Suppressor macrophage treated with lipopolysaccharide for 4 hours (primary cell): ENCODE results near the gene MALAT1.
A peak's percentile ranks its signal among the peaks of the same experiment; 100 is the strongest.
"Not testable (repeated sequence)": the region's sequence is repeated elsewhere in the genome, so short reads cannot be mapped to it uniquely, and the experiment has no call there.

Experiments used
- DNase-seq: peaks from one replicate; pipeline ENCODE4 v3.0.0-alpha.2; 2020

MALAT1 gene

GRCh38 chr11:65498977-65499712 is at the start of gene MALAT1:
Gene MALAT1, plus strand, starts transcription at chr11:65499045.
- peak; percentile 97 for DNase-seq

- DNase-seq: not testable (repeated sequence)
Measured at GRCh38 chr11:65451301-65451700, 47.5 kb upstream of the MALAT1 start.

- DNase-seq: not testable (repeated sequence)
Measured at GRCh38 chr11:65452259-65452658, 46.6 kb upstream of the MALAT1 start.

DNA sequence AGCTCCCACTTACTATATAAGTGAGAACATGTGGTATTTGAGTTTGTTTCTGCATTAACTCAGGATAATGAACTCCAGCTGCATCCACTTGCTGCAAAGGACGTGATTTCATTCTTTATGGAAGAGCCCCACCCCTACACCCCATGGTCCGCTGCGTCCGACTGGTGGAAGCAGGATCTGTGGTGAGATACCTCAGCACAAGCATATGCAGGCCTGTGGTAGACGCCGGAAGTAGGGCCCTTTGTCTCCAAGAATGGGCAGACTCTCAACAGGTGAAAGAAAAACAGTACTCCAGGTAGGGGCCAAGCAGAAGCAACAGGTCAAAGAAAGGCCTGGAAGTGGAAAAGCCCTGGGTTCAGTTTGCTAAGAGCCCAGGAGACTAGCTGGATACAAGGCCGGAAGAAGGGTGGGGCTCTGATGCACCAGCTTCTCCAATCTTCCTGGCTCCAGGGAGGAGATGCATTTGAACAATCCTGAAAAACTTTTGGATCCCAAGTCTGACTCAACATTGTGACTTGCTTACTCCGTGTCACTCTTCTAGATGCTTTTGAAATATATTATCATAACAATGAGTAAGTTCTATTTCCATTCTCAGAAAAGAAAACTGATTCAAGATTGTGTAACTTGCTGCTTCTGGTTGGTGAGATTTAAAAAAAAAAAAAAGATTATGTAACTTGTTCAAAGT is 45.9 kb upstream of the MALAT1 start:
- DNase-seq: peak; percentile 90

DNA sequence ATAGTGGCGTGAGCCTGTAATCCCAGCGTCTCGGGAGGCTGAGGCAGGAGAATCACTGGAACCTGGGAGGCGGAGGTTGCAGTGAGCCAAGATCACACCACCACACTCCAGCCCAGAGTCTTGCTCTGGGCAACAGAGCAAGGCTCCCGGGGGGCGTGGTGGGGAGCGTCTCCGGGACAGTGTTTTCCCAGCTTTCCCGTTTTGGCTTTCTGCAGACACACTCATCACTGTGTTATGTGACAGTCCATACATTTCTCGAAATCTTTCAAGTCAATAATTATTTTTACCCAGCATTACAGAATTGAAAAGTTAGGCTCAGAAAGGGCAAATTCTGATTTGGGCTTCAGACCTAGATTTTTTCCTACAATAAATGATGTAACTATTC is 44.5 kb upstream of the MALAT1 start:
- DNase-seq: no peak

- peak; percentile 96 for DNase-seq
Measured at GRCh38 chr11:65454696-65455456, 44.0 kb upstream of the MALAT1 start.

DNA sequence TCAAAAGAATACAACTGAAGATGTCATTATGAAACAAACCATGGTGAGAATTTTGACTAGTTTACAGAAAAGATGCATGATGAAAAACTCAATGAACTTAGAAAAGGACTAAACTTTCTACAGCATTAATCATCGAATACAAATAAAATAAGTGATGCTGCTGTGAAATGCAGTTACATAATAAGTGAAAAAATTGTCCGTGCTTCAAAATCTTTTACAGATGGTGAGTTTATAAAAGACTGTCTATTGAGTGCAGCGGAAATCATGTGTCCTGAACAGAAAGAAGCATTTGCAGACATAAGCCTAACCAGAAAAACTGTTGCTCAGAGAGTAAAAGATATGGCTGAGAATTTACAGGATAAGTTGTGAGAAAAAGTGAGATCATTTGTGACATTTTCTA is 42.4 kb upstream of the MALAT1 start:
- no peak for DNase-seq

GRCh38 chr11:65459552-65459951 is 39.3 kb upstream of the MALAT1 start:
- no peak for DNase-seq

- DNase-seq: not testable (repeated sequence)
Measured at GRCh38 chr11:65465471-65465870, 33.4 kb upstream of the MALAT1 start.

DNA sequence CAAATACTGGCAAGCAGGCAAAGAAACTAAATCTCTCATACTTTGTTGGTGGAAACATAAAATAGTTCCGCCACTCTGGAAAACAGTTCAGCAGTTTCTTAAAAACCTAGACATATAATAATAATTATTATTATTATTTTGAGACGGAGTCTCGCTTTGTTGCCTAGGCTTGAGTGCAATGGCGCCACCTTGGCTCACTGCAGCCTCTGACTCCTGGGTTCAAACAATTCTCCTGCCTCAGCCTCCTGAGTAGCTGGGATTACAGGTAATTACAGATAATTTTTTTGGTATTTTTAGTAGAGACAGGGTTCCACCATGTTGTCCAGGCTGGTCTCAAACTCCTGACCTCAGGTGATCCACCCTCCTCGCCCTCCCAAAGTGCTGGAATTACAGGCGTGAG is 31.5 kb upstream of the MALAT1 start:
- not testable (repeated sequence) for DNase-seq

DNA sequence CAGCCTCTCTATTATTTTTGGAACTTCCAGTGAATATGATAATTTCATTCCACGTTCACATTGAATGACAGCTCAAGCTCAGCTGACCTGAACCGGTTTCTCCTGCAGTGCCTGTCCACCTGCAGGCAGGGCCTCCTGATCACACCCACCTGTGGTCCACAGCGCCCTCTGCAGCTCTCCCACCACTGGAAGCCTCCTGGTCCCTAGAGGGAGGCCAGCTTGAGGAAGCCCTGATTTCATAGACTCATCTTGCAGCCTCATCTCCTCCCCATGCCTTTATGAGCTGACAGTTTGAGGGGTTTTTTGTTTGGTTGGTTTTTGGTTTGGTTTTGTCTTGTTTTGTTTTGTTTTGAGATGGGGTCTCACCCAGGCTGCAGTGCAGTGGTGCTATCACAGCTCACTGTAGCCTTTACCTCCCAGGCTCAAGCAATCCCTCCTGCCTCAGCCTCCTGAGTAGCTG is 29.9 kb upstream of the MALAT1 start:
- peak; percentile 50 for DNase-seq

GRCh38 chr11:65470433-65471049 is 28.3 kb upstream of the MALAT1 start:
- DNase-seq: no peak

- peak; percentile 78 for DNase-seq
Measured at GRCh38 chr11:65471447-65471891, 27.4 kb upstream of the MALAT1 start.

DNA sequence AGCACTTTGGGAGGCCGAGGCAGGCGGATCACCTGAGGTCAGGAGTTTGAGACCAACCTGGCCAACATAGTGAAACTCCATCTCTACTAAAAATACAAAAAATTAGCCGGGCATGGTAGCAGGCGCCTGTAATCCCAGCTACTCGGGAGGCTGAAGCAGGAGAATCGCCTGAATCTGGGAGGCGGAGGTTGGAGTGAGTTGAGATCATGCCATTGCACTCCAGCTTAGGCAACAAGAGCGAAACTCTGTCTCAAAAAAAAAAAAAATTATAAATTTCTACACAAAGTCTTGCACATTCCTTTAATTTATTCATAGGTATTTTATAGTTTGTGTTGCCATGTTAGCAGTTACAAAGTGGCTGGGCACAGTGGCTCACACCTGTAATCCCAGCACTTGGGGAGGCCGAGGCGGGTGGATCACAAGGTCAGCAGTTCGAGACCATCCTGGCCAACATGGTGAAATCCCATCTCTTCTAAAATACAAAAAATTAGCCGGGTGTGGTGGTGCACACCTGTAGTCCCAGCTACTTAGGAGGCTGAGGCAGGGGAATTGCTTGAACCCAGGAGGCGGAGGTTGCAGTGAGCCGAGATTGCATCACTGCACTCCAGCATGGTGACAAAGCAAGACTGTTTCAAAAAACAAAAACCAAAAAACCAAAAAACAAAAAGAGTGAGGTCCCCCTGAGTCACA is 26.1 kb upstream of the MALAT1 start:
- not testable (repeated sequence) for DNase-seq

DNA sequence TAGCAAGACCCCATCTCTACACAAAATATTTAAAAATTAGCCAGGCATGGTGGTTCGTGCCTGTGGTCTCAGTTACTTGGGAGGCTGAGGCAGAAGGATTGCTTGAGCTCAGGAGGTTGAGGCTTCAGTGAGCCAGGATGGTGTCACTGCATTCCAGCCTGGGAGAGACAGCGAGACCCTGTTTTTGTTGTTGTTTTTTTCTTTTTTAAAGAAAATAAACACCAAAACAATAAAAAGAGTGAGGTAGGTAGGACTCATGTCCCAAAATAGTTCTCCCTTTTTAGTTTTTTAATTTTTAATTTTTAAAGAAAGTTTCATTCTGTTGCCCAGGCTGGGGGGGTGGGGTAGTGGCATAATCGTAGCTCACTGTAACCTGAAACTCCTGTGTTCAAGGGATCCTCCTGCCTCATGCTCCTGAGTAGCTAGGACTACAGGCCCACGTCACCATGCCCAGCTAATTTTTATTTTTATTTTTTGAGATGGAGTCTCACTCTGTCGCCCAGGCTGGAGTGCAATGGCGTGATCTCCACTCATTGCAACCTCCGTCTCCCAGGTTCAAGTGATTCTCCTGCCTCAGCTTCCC is 25.5 kb upstream of the MALAT1 start:
- DNase-seq: no peak

DNA sequence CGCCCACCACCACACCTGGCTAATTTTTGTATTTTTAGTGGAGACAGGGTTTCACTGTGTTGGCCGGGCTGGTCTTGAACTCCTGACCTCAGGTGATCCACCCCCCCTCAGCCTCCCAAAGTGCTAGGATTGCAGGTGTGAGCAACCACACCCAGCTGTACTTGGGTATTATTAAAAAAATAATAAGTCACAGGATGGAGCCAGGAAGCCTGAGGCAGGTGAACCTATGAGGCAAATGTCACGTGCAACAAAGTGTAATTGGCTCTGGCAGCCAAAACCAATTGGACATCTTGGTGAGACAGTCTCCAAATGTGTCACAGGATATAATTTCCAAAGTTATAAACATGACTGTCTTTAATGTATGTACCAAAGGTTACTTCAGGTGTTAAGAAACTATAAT is 24.0 kb upstream of the MALAT1 start:
- no peak for DNase-seq

GRCh38 chr11:65476632-65477148 is 22.2 kb upstream of the MALAT1 start:
- no peak for DNase-seq

GRCh38 chr11:65477149-65477965 is 21.5 kb upstream of the MALAT1 start:
- peak; percentile 99 for DNase-seq

DNA sequence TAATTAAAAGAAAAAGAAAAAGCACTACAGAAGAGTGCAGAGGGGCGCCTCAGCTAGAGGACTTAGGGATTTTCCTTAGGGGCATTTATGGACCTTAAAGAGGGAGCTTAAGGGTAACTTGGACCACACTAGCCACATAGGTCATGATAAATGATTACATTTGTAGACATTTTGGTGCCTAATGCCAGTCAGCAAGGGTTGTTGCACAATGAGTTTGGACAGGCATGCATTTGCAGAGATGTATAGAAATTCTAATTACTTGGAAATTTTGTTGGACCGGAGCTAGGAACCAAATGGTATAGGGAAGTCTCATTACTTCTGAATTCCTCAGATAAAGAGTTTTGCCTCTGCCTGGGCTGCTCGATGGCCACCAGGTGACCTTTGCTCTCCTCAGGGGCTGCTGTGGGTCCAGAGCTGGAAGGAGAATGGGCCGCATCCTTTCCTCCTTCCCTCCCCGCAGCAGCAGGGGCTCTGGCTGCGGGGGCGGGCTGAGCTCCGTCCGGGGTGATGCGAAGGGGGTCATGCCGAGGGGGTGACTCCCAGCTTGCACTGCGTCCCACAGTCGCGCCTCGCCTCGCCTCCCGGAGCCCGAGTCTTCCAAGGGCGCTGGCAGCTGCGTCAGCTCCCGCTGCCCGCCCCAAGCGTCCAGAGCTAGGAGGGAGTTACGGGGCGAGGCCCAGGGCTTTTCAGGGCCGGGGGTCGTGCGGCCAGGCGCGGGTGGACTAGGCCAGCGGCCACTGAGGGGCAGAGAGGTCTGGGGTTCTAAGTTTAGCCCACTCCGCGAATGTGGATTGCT is 20.3 kb upstream of the MALAT1 start:
- DNase-seq: peak; percentile 57
